Activated T-helper 17 cell treated with anti-CD3 and anti-CD28 coated beads, Interleukin-2, amount 50 U/mL, for 72 hours (primary cell): ENCODE results near the gene STK38. TPM values are rescaled to one million over a fixed set of nuclear protein-coding genes. Genes with fewer than 3 reads are reported as not detected.
"Not testable (repeated sequence)": the region's sequence is repeated elsewhere in the genome, so short reads cannot be mapped to it uniquely, and the experiment has no call there.

Experiments used
- ATAC-seq: fragments of 150-1000 bp; cut with Tn5 transposase; replicated peaks from 2 replicates; pipeline ENCODE4 v1.10.0; 2021; ENCODE audit warnings: mild to moderate bottlenecking, moderate library complexity
- H3K27ac Mint-ChIP-seq: one replicate; pipeline ENCODE4 v1.8.0; 2022; ENCODE audit warnings: mixed read lengths
- H3K27me3 Mint-ChIP-seq: one replicate; pipeline ENCODE4 v1.8.0; 2022; ENCODE audit warnings: mixed read lengths
- H3K36me3 Mint-ChIP-seq: one replicate; pipeline ENCODE4 v1.8.0; 2022; ENCODE audit warnings: low read depth, mild to moderate bottlenecking, mixed read lengths
- H3K4me1 Mint-ChIP-seq: one replicate; pipeline ENCODE4 v1.8.0; 2022; ENCODE audit warnings: mixed read lengths
- H3K4me3 Mint-ChIP-seq: one replicate; pipeline ENCODE4 v1.8.0; 2022; ENCODE audit warnings: mild to moderate bottlenecking, mixed read lengths
- H3K9me3 Mint-ChIP-seq: one replicate; pipeline ENCODE4 v1.8.0; 2022; ENCODE audit warnings: mixed read lengths
- total RNA-seq, 2 donors: library from RNA; stranded (reverse); gene quantifications; one replicate each; pipeline ENCODE4 v1.2.3, GENCODE V29; 2022

The STK38 gene
- total RNA-seq, 2 donors from 2014 or later = 24.4 to 34.3 TPM

GRCh38 chr6:36576578-36576977, 29.3 kb upstream of the STK38 start:
- H3K4me1 Mint-ChIP-seq = no peaks in the 10 kb centered on the region
- no peaks in the 10 kb centered on the region for H3K9me3 Mint-ChIP-seq
- H3K27ac Mint-ChIP-seq = no peak overlapping the region
- H3K27me3 Mint-ChIP-seq = no peaks in the 10 kb centered on the region
- no peak for ATAC-seq
- H3K4me3 Mint-ChIP-seq = no peak overlapping the region
- no peaks in the 10 kb centered on the region for H3K36me3 Mint-ChIP-seq

DNA sequence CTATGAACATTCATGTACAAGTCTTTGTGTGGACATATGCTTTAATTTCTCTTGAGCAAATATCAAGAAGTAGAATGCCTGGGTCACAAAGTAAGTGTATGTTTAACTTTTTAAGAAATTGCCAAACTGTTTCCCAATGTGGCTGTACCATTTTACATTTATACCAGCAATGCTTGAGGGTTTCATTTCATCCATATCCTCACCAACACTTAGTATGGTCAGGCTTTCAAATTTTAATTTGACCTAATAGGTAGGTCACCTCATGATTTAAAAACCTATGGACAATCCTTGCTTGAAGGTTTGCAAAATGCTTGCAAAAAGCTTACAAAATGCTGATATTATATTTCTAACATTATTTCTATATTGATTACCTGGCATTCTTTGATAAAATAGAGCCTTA, 27.4 kb upstream of the STK38 start:
- no peak overlapping the region for H3K4me3 Mint-ChIP-seq
- H3K4me1 Mint-ChIP-seq = no peaks in the 10 kb centered on the region
- ATAC-seq = no peak
- H3K27me3 Mint-ChIP-seq = no peaks in the 10 kb centered on the region
- H3K36me3 Mint-ChIP-seq = no peaks in the 10 kb centered on the region
- H3K9me3 Mint-ChIP-seq = no peaks in the 10 kb centered on the region
- no peak overlapping the region for H3K27ac Mint-ChIP-seq

DNA sequence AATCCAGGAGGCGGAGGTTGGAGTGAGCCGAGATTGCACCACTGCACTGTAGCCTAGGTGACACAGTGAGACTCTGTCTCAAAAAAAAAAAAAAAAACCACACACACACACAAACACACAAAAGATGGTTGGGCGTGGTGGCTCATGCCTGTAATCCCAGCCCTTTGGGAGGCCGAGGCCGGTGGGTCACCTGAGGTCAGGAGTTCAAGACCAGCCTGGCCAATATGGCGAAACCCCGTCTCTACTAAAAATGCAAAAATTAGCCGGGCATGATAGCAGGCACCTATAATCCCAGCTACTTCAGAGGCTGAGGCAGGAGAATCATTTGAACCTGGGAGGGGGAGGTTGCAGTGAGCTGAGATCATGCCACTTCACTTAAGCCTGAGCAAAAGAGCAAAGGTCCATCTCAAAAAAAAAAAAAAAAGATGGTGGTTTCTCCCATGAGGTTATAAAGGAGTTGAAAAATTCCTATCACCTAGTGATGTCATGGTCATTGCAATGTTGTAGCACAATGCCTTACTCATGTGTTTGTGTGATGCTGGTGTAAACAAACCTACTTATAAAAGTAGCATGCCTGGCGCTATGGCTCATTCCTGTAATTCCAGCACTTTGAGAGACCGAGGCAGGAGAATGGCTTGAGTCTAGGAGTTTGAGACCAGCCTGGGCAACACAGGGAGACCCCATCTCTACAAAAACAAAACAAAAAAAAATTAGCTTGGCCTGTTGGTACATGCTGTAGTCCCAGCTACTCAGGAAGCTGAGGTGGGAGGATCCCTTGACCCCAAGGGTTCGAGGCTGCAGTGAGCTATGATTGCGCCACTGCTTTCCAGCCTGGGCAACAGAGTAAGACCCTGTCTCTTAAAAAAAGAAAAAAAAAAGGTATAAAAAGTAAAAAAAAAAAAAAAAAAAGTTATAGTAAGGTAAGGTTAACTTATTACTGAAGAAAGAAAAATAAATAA, 25.4 kb upstream of the STK38 start:
- not testable (repeated sequence) for H3K27me3 Mint-ChIP-seq

GRCh38 chr6:36571122-36572043, 24.1 kb upstream of the STK38 start:
- no peaks in the 10 kb centered on the region for H3K36me3 Mint-ChIP-seq
- no peak overlapping the region for H3K4me3 Mint-ChIP-seq
- ATAC-seq = no peak
- H3K27ac Mint-ChIP-seq = no peak overlapping the region
- no peaks in the 10 kb centered on the region for H3K27me3 Mint-ChIP-seq
- no peaks in the 10 kb centered on the region for H3K9me3 Mint-ChIP-seq
- H3K4me1 Mint-ChIP-seq = no peaks in the 10 kb centered on the region

More for the DNA sequence above, 25.4 kb upstream of the STK38 start:
- H3K4me3 Mint-ChIP-seq, H3K4me1 Mint-ChIP-seq, ATAC-seq, H3K9me3 Mint-ChIP-seq, H3K36me3 Mint-ChIP-seq, H3K27ac Mint-ChIP-seq: not testable (repeated sequence)

DNA sequence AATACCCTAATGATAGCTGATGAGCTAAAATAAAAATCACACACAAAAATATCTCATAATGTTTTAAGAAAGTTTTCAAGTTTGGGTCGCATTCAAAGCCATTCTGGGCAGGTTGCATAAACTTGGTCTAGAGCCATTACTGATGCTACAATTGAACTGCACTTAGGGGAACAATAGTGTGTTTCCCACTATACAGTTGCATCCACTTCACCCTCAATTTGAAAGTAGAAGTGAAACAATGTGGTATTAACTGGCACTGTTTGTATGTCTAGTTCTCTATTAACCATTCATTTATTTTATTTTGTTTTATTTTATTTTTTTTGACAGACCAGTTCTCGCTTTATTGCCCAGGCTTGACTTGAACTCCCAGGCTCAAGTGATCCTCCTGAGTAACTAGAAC, 23.0 kb upstream of the STK38 start:
- H3K36me3 Mint-ChIP-seq = no peaks in the 10 kb centered on the region
- no peaks in the 10 kb centered on the region for H3K4me1 Mint-ChIP-seq
- no peak for ATAC-seq
- H3K27me3 Mint-ChIP-seq = no peaks in the 10 kb centered on the region
- H3K9me3 Mint-ChIP-seq = no peaks in the 10 kb centered on the region
- no peak overlapping the region for H3K4me3 Mint-ChIP-seq
- no peak overlapping the region for H3K27ac Mint-ChIP-seq

DNA sequence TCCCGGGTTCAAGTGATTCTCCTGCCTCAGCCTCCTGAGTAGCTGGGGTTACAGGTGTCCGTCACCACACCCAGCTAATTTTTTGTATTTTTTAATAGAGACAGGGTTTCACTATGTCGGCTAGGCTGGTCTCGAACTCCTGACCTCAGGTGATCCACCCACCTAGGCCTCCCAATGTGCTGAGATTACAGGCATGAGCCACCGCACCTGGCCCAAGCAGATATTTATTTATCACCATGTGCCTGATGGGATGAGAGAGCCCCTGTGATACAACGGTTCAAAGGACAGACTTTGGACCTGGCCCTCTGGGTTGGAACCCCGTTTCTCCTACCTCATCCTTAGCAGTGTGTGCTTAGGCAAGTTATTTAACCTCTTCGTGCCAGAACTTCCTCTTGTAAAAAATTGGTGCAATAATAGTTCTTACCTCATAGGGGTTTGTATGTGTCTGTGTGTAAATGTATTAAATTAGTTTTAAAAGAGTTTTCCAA, 19.2 kb upstream of the STK38 start:
- Mint-ChIP-seq H3K4me3 (no peak overlapping the region), H3K27me3 (no peaks in the 10 kb centered on the region), H3K9me3 (no peaks in the 10 kb centered on the region), H3K27ac (no peak overlapping the region), H3K36me3 (no peaks in the 10 kb centered on the region), H3K4me1 (no peaks in the 10 kb centered on the region)
- no peak for ATAC-seq

DNA sequence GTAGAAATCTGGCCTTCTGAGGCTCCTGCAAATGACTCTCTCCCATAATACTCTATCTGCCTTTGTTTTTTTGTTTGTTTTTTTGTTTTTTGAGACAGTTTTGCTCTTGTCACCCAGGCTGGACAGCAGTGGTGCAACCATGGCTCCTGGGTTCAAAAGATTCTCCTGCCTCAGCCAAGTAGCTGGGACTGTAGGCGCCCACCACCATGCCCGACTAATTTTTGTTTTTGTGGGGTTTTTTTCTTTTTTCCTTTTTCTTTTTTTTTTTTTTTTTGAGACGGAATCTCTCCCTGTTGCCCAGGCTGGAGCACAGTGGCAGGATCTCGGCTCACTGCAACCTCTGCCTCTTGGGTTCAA, 16.6 kb upstream of the STK38 start:
- Mint-ChIP-seq H3K36me3 (no peaks in the 10 kb centered on the region), H3K27ac (no peak overlapping the region), H3K4me1 (peaks cover 5% of the 10 kb centered on the region), H3K9me3 (no peaks in the 10 kb centered on the region), H3K27me3 (no peaks in the 10 kb centered on the region), H3K4me3 (no peak overlapping the region)
- ATAC-seq = no peak

GRCh38 chr6:36563237-36563927, 16.1 kb upstream of the STK38 start:
- Mint-ChIP-seq H3K27me3 (no peaks in the 10 kb centered on the region), H3K4me3 (no peak overlapping the region), H3K4me1 (peaks cover 5% of the 10 kb centered on the region), H3K27ac (no peak overlapping the region), H3K9me3 (no peaks in the 10 kb centered on the region), H3K36me3 (no peaks in the 10 kb centered on the region)
- no peak for ATAC-seq

DNA sequence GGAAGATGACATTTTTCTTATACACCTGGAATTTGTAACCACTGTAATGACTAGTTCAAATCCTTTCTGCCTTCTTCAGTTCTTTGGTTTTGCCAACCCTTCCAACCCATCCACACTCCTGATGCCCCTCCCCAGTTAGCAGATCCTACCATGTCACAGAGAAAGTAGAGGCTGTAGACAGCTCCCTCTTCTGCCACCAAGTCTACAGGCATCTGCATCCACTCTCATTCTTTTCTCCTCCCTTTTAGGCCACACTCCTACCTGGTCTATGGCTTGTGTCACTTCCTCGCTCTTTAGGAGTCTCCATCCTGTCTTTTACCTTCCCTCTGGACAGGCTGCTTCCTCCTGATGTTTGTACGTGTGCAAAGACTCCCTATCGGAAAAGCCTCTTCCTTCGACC, 13.5 kb upstream of the STK38 start:
- Mint-ChIP-seq H3K9me3 (no peaks in the 10 kb centered on the region), H3K4me1 (peaks cover 5% of the 10 kb centered on the region), H3K27ac (no peak overlapping the region), H3K36me3 (no peaks in the 10 kb centered on the region), H3K27me3 (no peaks in the 10 kb centered on the region), H3K4me3 (no peak overlapping the region)
- no peak for ATAC-seq

GRCh38 chr6:36559011-36559793, 11.9 kb upstream of the STK38 start:
- H3K27ac Mint-ChIP-seq = no peak overlapping the region
- H3K4me3 Mint-ChIP-seq = no peak overlapping the region
- no peaks in the 10 kb centered on the region for H3K9me3 Mint-ChIP-seq
- no peaks in the 10 kb centered on the region for H3K36me3 Mint-ChIP-seq
- H3K27me3 Mint-ChIP-seq = no peaks in the 10 kb centered on the region
- H3K4me1 Mint-ChIP-seq = peaks cover 5% of the 10 kb centered on the region
- ATAC-seq = no peak

- no peak overlapping the region for H3K4me3 Mint-ChIP-seq
- H3K9me3 Mint-ChIP-seq = no peaks in the 10 kb centered on the region
- no peak overlapping the region for H3K27ac Mint-ChIP-seq
- peaks cover 5% of the 10 kb centered on the region for H3K4me1 Mint-ChIP-seq
- no peak for ATAC-seq
- H3K27me3 Mint-ChIP-seq = no peaks in the 10 kb centered on the region
- no peaks in the 10 kb centered on the region for H3K36me3 Mint-ChIP-seq
Observed at GRCh38 chr6:36556281-36556680, 9.0 kb upstream of the STK38 start.

DNA sequence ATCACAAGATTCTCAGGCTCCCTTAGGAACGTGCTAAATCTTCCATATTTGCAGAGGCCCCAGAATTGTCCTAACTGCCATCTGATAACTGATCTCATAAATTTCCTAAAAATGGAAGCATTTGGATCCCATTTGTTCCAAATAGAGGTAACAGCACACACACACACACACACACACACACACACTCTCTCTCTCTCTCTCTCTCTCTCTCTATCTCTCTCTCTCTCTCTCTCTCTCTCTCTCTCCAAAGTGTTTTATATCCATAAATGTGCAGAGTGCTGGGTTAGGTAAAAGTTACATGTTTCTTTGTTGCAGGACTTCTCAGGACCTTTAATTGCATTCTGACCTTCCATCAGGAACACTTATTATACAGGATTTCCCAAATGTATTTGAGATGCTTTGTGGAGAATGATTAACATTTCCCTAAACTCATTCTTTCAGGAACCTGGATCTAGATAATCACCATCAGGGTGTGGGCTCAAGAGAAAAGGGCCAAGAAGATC, 8.5 kb upstream of the STK38 start:
- H3K4me3 Mint-ChIP-seq = no peak overlapping the region
- ATAC-seq = no peak

GRCh38 chr6:36550473-36551000, 3.3 kb upstream of the STK38 start:
- Mint-ChIP-seq H3K27me3 (no peaks in the 10 kb centered on the region), H3K4me1 (peaks cover 8% of the 10 kb centered on the region), H3K9me3 (no peaks in the 10 kb centered on the region), H3K4me3 (no peak overlapping the region), H3K27ac (no peak overlapping the region), H3K36me3 (peaks cover 12% of the 10 kb centered on the region)
- no peak for ATAC-seq

More for the DNA sequence above, 8.5 kb upstream of the STK38 start:
- peaks cover 5% of the 10 kb centered on the region for H3K4me1 Mint-ChIP-seq
- no peaks in the 10 kb centered on the region for H3K36me3 Mint-ChIP-seq
- H3K27ac Mint-ChIP-seq = no peak overlapping the region
- no peaks in the 10 kb centered on the region for H3K9me3 Mint-ChIP-seq
- no peaks in the 10 kb centered on the region for H3K27me3 Mint-ChIP-seq
